Activated CD4-positive, CD25-positive, alpha-beta regulatory T cell (primary cell): Measurements from ENCODE around the gene LMO2.

Experiments used
- DNase-seq, 4 experiments: peaks; one replicate each; lab custom pipeline; 2025; lab: John Stamatoyannopoulos, UW

The LMO2 gene

DNA sequence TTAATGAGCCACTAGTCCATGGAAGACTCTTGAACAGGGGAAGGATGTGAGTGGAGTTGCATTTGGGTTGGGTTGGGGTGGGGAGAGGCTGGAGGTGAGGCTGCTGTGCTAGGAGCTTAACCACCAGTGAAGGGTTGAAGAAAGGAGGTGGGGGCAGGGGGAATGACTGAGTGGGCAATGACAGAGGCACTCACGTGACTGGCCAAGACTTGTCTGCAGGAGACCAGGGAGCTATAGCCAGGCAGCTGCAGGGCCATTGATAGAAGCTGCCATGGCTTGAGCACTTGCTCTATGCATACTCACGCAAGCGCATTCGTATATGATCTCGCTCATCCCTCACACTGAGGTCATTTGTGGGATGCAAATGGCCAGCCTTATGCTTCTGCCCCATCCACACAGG lies 4.0 kb downstream of the LMO2 start:
- DNase-seq = no peak

DNA sequence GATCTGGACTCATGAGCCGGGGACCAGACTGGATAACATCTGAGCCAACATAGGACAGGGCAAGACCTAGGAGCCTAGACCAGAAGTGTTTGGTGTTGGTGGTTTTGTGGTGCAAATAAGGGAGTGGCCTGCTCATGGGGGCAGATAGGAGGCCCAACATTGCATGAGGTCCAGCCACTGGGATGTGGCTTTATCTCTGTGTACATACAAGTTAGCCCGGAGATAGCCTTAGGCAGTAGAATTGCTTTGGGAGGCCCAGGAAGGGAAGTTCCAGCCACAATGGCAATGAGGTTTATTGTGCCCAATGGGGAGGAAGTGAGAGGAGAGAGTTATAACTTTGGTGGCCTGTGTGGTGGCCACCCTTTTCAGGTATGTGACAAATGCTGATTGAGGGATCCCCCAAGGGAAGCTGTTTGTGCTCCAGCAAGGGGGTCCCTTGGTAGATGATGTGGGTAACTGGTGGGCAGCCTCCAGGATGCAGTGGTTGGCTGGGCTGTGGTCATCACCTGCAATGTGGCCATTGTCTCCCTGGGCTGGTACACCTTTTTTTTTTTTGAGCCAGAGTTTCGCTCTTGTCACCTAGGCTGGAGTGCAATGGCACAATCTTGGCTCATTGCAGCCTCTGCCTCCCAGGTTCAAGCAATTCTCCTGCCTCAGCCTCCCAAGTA lies 6.4 kb downstream of the LMO2 start:
- DNase-seq = no peak

DNA sequence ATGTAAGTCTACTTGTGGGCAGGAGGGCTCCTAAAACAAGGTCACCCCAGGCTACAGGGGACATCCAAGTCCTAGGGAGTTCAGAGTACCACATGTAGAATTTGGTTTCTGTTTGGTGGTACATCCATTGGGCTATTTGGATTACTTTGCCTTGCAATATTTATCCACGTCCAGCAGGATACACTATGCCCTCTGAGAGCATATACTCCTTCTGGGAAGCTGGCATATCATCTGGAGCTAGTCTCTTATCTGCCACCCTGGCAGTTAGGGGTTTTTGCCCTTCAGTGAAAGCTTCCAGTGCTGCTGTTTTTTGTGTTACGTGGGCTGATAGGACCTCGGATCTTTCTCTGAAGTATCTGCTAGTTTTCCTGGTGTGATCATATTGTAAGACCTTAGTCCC lies 7.3 kb downstream of the LMO2 start:
- no peak for DNase-seq

DNA sequence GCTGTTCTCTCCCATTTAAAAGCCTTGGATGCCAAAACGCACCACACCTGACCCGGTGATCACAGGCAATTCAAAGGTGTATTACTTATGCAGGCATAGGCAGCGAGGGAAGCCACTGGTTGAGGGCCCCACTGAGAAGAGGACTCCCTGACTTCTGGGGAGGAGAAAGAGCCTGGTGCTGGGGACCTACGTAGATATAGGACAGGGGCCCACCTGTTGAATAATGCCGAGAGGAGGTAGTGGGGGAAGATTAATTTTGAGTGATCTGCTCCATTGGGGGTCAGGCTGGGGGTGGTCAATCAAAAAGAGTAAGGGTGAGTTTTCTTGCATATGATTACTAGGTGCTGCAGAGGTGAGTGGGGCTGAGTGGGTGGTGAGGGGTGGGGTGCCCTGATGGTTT lies 7.8 kb downstream of the LMO2 start:
- DNase-seq = no peak

DNA sequence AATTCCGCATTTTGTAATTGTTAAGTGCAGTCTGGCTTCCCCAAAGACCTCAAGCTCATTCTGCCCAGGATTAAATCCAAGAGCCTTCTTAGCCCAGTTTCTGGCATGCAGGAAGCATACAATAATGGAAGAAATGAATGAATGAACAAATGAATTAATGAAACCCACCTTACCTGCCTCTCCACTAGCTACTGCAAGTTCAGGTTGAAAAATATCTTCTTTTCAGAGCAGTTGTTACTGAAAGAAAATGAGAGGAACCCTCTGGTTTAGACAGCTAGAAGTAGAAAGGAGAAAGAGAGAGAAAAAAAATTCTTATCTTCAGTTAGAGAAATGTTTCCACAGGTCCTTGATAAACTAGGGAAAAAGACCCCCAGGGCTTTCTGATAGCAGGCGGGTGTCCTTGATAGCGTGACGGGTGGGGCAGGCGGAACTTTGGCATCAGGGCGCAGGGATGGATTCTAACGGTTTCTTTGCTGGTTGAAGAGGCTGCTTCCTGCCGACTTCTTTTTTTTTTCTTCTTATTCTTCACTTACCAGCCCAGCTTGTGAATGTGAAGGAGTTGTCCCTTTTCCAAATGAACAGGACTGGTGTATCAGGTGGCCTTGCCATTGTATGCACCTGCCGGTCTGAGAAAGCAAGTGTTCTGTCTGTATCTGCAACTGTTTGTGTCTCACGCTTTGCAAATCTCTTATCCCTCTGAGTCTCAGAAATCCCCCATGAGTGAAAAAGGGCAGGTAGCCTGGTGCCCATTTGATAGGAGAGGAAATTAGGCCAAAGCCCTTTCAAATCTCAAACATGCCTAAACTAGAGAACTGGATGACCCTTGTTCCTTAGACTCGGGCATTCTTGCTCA lies 10.0 kb downstream of the LMO2 start:
- no peak for DNase-seq

DNA sequence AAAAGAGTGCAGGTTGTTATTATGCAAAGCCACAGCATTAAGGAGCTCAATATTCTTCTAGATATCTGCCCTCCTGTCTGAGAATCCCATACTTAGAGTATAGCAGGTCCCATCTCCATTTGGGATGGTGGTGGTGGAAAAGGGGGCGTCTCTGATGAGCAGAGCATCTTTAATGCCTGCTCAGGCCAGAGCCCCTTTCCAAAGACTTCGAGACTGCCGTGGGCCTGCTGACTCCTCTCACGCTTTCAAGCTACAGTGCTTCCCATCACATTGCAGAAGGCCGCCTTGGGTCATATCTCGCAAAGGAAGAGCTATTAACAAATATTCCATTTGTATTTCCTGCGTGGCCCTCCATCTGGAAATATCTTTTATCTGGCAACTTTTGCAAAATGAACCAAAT lies 10.9 kb downstream of the LMO2 start:
- no peak for DNase-seq

DNA sequence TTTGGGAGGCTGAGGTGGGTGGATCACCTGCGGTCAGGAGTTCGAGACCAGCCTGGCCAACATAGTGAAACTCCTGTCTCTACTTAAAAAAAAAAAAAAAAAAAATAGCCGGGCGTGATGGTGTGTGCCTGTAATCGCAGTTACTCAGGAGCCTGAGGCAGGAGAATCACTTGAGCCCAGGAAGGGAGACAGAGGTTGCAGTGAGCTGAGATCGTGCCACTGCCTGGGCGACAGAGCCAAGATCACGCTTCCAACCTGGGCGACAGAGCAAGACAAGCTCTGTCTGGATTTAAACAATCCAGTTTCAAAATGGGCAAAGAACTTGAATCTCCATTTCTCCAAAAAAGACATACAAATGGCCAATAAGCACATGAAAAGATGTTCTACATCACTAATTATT lies 12.5 kb downstream of the LMO2 start:
- DNase-seq = no peak

DNA sequence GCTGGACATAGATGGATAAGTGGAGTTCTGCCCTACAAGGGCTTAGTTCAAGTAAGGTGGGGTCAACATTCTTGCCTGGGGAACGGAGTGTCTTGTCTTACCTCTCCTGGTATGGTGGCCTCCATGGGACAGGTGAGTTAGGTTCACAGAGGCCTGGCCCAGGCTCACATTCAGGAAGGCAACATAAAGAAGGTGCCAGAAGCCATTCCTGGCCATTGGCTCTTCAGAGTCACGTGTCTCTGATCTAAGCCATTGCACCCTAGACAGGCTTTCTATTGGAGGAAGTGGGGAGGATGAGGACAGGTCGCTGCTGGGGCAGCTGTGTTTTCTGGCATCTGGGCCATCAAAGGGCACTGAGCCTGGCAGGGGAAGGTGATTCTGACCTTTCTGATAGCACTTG lies 14.8 kb downstream of the LMO2 start:
- no peak for DNase-seq

DNA sequence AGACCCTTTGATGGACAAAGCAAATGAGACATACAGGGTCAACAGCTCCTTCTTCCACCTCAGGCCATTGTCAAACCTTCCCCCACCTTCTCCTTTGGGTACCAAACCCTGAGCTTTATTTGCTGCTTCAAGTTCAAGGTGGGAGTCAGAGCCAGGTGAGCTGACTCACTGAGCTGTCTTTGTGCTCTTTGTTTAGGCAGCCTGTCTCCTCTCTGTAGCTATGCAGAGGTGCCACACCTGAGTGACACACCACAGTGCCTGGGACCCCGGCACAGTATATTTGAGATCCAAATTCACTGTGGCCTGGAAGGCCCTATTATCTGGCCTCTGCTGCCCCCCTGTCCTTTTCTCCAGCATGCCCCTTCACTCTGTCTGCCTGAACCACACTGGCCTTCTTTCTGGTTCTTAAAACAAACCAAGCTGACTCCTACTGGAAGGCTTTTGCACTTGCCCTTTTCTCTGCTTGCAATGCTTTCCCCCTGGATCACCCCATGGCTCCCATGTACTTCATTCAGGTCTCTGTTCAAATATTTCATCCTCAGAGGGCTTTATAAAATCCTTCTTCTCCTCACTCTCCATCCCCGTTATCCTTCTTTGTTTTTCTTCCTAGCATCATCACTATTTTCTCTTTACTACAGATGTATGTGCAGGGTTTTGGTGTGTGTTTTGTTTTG lies 16.1 kb downstream of the LMO2 start:
- DNase-seq = no peak

DNA sequence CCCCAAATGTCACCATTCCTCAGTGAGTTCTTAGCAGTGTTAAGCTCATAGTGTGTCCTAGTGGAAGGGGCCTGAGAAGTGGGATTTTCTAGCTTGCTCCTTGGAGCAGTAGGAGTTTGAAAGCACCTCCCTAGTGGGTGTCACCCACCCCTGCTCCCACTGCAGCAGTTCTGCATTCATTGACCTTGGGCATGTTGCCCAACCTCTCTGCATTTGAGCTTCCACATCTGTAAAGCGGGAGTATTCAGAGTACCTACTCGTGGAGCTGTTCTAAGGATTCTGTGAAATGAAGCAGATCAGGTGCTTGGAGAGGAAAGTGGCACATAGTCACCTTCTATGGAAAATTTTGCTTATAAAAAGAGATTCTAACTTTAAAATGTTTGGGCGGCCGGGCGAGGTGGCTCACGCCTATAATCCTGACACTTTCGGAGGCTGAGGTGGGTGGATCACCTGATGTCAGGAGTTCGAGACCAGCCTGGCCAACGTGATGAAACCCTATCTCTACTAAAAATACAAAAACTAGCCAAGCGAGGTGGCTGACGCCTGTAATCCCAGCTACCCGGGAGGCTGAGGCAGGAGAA lies 16.9 kb downstream of the LMO2 start:
- no peak for DNase-seq

DNA sequence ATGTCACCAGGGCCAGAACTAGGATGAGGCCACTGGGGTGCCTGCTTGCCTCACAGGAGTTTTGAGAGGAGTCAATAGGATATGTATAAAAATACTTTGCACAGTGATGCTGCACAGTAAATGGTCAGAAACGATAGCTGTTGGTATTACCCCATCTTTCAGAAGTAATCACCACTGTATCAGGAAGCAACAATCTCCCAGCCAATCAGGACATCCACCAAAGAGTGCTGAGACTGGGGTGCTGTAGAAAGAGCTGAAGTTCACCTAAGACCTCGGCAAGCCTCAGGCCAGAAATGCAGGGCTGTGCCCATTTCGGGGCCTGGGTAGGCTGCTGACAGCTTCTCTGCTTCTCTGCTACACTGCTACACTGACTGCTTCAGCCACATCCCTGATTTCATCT lies 17.4 kb downstream of the LMO2 start:
- DNase-seq = no peak

DNA sequence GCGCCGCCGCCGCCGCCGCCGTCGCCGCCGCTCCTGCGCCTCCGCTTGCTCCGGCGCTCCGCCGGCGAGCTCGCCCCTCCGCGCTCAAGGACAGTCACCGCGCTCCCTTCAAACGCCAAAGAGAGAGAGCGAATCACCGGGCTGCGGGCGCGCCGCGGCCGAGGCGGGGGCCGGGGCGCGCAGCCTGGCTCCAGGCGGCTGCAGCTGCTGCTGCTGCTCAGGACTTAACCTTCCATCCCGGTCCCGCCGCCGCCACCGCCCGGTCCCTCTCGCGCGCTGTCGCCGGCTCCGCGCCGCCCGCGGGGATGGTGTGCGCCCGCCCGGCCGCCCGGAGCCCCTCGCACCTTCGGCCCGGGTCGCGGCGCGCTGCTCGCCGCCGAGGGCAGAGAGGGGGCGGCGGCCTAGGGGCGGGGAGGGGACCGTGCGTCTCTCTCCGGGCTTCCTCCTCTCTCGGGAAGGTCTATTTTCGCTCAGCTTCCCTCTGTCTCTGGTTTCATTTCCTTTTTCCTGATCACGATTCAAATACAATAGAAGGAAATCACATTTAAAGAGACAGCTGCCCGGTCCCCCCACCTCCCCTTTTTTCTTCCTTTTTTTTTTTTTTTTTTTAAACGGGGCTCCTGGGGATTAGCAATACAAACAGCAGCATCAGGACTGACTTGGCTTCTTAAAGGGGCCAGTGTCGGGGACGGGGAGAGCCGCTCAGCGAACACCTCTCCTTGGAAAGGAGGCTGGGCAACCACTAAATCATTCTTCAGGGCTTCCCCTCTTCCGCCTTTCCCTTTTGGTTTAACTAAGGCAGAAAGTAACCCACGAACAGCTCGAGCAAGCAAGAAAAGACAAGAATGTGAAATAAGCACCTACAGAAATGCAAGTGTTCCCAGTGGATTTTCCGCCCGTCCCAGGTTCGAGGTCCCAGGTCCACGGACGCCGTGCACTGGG lies 22.1 kb downstream of the LMO2 start:
- DNase-seq = no peak

DNA sequence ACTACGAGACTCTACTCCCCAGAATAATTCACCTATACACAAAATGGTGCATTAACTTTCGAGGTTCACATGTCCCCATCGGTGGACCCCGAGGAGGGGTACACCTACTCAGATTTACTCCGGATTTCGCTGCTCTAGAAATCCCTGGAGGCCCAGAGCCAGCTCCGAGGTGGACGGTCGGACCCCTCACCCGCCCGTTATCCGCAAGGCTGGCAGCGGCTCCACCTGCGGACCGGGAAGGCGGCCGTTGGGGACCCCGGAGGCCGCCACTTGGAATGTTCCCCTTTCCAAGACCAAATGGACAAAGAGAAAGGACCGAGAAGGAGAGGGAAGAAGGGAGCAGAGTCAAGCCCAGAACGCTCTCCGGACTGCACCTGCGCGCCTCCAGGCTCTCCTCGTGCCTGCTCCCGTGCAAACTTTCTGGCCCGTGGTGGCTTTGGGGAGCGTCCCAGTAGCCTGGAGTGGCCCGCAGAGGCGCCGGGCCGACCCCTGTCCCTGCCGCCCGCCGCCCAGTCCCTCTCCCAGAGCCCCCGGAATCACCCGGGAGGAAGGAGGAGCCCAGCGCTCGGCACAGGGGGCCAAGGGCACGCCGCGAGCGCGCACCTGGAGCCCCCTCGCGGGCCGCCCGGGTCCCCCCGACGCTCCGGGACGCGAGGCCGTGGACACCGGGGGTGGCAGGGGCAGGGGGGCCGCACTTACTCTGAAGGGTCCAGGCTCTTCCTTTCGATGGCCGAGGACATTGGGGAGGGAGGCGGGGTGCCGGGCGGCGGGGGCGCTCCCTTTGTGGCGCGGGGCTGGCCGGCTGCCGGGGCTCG lies 23.0 kb downstream of the LMO2 start:
- DNase-seq = no peak

DNA sequence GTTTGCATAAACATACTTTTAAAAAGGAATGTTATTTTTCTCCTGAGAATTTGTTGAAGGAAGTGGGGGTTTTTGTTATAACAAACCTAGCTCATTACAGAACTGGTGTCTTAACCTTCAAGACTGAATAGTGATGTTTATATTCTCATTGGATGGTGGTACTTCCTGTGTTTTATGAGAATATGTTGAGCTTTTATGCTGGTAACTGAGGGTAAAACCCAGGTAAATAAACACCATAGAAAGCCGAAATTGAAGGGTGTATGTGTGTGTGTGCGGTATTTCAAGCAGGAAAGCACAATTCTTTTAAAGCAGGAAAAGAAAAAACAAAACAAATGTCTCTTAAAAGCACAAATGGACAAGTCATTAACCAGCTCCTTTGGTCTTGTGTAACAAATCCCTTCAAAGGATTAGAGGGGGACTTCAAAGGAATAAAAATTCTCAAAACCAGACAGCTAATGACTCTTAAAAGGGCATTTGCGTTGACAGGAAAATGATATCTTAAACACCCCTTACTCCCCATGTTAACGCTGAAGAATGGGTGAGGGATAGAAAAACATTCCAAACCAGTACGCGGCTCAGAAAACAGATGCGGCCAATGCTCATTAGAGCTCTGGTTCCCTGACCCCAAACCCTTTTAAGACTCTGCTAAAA lies 23.8 kb downstream of the LMO2 start:
- DNase-seq = no peak

DNA sequence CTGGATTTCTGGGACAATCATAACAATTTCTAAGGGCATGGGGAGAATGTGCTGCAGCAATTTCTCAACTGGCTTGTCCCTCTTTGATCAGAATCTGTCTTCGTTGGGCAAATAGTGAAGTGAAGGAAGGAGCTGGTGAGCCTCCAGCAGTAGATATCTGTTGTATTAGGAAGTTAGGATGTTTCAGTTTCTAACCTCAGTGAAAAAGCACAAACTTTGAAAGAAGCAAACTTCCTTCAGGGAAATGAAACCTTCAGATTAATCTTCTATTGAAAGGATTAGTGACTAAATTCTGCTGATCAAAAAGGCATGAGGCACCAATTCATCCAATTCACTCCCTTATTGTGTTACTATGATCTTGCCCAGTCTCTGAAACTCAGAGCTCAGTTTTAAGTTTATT lies 24.3 kb downstream of the LMO2 start:
- DNase-seq = no peak

DNA sequence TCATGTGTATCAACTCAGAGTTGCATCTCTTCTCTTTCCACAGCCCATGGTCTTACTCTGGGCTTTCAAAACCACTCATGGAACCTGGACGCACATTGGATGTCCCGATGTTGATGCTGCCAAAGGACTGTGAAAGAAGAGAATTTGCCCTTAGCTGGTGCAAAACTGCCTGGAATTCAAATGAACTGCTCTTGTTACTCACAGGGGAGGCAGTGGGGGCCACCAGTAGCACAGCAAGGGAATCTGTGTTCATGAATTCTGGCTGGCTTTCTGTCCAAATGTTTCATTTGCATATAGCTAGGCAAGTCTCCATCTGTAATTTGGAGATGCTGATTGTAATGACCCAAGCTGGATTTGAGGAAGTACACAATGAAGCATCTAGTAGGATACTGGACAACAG lies 24.9 kb downstream of the LMO2 start:
- no peak for DNase-seq

DNA sequence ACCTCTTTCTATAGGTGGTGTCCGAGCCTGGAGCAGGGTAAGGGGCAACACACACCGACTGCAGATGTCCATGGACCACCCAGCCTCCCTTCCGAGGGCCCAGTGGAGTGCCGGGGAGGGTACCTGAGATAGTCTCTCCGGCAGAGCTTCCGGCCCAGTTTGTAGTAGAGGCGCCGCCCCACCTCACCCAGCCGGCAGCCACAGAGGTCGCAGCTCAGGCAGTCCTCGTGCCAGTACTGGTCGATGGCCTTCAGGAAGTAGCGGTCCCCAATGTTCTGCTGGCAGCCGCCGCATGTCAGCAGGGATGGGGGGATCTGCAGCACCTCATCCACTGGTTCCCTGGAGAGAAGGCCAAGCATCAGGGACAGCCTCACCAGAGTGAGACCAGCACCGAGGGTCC lies 27.4 kb downstream of the LMO2 start:
- no peak for DNase-seq

DNA sequence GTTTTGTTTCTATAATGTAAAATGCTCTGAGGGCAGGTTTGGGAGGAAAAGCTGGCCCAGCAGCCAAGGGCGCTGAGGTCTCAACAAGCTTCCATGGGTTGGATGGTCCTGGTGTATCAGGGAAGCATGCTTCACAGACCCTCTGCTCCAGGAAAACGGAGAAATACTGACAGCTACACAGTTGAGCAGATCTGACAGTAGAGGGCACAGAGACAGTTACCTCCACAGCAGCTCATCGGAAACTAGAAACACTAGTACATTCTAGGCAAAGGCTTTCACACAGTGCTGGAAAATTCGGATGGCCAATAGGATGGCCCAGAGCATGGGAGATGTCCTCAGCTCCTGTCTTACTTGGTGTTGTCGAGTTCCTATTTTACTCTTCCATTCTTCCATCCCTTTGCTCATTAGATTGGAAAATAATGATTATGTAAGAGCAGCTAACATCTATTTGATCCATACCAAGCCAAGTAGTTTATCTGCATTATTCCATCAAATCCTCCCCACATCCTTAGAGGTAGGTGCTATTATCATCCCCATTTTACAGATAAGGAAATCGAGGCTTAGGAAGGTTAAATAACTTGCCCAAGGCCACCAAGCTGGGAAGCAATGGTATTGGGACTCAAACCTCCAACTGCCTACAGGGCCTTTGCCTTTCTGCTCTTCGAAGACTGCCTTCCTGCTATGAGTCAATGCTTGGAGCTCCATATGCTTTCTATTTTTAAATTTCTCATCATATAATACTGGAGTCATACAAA lies 28.3 kb downstream of the LMO2 start:
- no peak for DNase-seq

DNA sequence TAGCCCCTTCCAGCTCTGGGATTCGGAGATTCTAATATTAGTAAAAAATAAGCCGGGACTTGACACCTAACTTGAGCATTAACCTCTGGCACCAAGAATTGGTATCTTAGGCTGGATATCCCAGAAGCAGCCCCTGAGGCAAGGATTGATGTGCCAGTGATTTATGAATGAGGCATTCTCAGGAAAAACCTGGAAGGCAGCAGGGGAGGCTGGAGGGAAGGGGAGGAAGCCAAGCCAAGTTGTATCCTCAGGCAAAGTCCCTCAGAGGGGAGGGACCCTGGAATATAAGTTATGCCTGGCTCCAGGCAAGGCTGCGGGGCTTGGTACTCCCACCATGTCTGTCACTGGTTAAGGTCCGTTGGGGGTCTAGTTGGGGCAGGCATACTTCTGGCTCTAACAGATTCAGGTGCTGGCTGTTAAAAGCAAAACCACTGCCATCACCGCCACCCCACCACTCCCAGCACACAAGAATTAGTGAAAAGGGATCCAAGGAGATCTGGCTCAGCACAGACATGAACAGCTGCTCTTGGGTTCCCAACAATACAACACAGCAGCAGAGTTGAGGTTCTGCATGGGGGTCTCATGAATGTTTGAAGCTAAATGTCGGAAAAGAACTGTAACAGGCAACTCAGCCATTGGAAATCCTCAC lies 29.8 kb downstream of the LMO2 start:
- DNase-seq = no peak
